Glutamatergic neuron (in vitro differentiated cells): ENCODE data around the gene PLCL2. TPM values are rescaled to one million over a fixed set of nuclear protein-coding genes. Genes with fewer than 3 reads are reported as not detected.

Experiments
- DNase-seq: peaks from one replicate; pipeline ENCODE4 v3.0.0; 2022
- H3K27ac Mint-ChIP-seq: one replicate; pipeline ENCODE4 v1.8.0; 2020; ENCODE audit warnings: mild to moderate bottlenecking, mixed read lengths, inconsistent platforms; ENCODE audit not compliant: unreplicated experiment
- H3K27me3 Mint-ChIP-seq: one replicate; pipeline ENCODE4 v1.8.0; 2020; ENCODE audit warnings: mild to moderate bottlenecking, moderate library complexity, mixed read lengths, inconsistent platforms; ENCODE audit not compliant: unreplicated experiment
- H3K36me3 Mint-ChIP-seq: one replicate; pipeline ENCODE4 v1.8.0; 2020; ENCODE audit warnings: mild to moderate bottlenecking, mixed read lengths, inconsistent platforms; ENCODE audit not compliant: unreplicated experiment
- H3K4me1 Mint-ChIP-seq: one replicate; pipeline ENCODE4 v1.8.0; 2020; ENCODE audit warnings: mild to moderate bottlenecking, low read depth, mixed read lengths, inconsistent platforms; ENCODE audit not compliant: unreplicated experiment
- H3K4me3 Mint-ChIP-seq: one replicate; pipeline ENCODE4 v1.8.0; 2020; ENCODE audit warnings: mild to moderate bottlenecking, mixed read lengths, inconsistent platforms; ENCODE audit not compliant: unreplicated experiment
- H3K9me3 Mint-ChIP-seq: one replicate; pipeline ENCODE4 v1.8.0; 2020; ENCODE audit warnings: mild to moderate bottlenecking, moderate library complexity, mixed read lengths, inconsistent platforms; ENCODE audit not compliant: unreplicated experiment
- CTCF ChIP-seq: fragments of 200-600 bp; sonication (generic); IDR thresholded peaks from one replicate; pipeline ENCODE4 v1.5.0; 2021; ENCODE audit not compliant: partially characterized antibody, unreplicated experiment
- total RNA-seq: library from RNA; stranded (reverse); fragmentation: NEBNext Ultra II Directional; extraction: Animal tissue kit (Norgen Biotek cat#: 25700); gene quantifications from one replicate; pipeline ENCODE4 v1.2.1, GENCODE V29; 2021; ENCODE audit not compliant: unreplicated experiment

Gene PLCL2
- total RNA-seq, 1 donor from 2014 or later, result 71.1 TPM

- Mint-ChIP-seq H3K27me3 (no peaks in the 10 kb centered on the region), H3K36me3 (no peaks in the 10 kb centered on the region), H3K27ac (peak overlapping the region; percentile 31), H3K9me3 (peaks cover 12% of the 10 kb centered on the region), H3K4me1 (peaks cover 64% of the 10 kb centered on the region), H3K4me3 (peak overlapping the region; percentile 98)
- DNase-seq, result no peak
- TF ChIP-seq CTCF, result no peak
These were observed 3.6 kb downstream of the PLCL2 start for GRCh38 chr3:16888356-16888755.

- Mint-ChIP-seq H3K36me3 (no peaks in the 10 kb centered on the region), H3K4me1 (peaks cover 67% of the 10 kb centered on the region), H3K9me3 (peaks cover 12% of the 10 kb centered on the region), H3K27me3 (no peaks in the 10 kb centered on the region), H3K27ac (peak overlapping the region; percentile 63), H3K4me3 (peak overlapping the region; percentile 98)
- TF ChIP-seq CTCF, result no peak
- DNase-seq, result no peak
These were observed 4.2 kb downstream of the PLCL2 start for GRCh38 chr3:16888785-16889607.

- no peaks in the 10 kb centered on the region for H3K36me3 Mint-ChIP-seq
- no peaks in the 10 kb centered on the region for H3K27me3 Mint-ChIP-seq
- H3K4me3 Mint-ChIP-seq, result peak overlapping the region; percentile 98
- peaks cover 9% of the 10 kb centered on the region for H3K9me3 Mint-ChIP-seq
- peaks cover 65% of the 10 kb centered on the region for H3K4me1 Mint-ChIP-seq
- peak overlapping the region; percentile 80 for H3K27ac Mint-ChIP-seq
- DNase-seq, result no peak
- no peak for TF ChIP-seq CTCF
These were observed 6.0 kb downstream of the PLCL2 start for GRCh38 chr3:16890597-16891333.

GRCh38 chr3:16893618-16894200 lies 9.0 kb downstream of the PLCL2 start:
- Mint-ChIP-seq H3K36me3 (no peaks in the 10 kb centered on the region), H3K27me3 (peaks cover 7% of the 10 kb centered on the region), H3K27ac (peak overlapping the region; percentile 69), H3K9me3 (peaks cover 19% of the 10 kb centered on the region), H3K4me3 (peak overlapping the region; percentile 25), H3K4me1 (peaks cover 77% of the 10 kb centered on the region)
- DNase-seq, result no peak
- no peak for TF ChIP-seq CTCF
